ENCODE results near the gene EIF3A.
"Not testable (repeated sequence)": the region's sequence is repeated elsewhere in the genome, so short reads cannot be mapped to it uniquely, and the experiment has no call there.

EIF3A gene

DNA sequence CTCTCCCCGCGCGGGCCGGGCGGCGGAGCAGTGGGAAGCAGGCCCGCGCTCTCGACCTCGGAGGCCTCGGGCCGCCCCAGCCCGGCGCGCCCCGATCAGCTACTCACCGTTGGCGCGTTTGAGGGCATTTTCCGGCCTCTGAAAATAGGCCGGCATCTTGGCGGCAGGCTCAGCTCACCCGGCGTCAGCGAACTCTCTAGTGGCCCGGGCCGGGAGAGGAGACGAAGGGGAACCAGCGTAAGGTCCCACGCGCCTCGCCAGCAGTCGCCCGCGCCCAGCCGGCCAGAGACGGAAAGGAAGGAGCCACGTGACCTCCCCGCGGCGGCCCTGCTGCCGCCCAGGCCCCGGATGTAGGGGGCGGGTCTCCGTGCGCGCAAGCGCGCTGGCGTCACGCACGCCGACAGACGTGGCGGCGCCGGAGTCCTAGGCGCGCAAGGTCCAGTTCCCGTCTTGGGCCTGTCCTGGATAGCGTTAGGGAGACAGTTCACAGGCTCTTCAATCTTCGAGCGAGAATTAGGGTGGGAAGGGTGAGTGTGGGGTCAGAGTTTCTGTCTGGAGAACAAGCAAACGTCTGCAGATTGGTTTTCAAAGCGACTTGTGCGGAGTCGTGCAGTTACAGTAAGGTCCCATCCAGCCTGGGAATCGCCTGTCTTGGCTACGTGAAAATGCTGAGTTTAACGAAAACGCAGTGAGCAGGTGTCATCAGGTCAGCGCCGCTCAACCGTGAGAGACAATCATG, at the start of gene EIF3A:
EIF3A (minus strand) TSS at position 297 of the 739 bp plus-strand sequence; CDS start at position 156, 141 bp downstream.
- Histone ChIP-seq H3K27ac (peak within 1 kb of the TSS; percentile 88 to 100 (median 99)), H3K4me3 (peak within 1 kb of the TSS; percentile 67 to 100 (median 85))

GRCh38 chr10:119129721-119130120, 49.1 kb upstream of the EIF3A start:
- Histone ChIP-seq H3K27ac (no peak overlapping the region), H3K4me3 (no peak overlapping the region)

DNA sequence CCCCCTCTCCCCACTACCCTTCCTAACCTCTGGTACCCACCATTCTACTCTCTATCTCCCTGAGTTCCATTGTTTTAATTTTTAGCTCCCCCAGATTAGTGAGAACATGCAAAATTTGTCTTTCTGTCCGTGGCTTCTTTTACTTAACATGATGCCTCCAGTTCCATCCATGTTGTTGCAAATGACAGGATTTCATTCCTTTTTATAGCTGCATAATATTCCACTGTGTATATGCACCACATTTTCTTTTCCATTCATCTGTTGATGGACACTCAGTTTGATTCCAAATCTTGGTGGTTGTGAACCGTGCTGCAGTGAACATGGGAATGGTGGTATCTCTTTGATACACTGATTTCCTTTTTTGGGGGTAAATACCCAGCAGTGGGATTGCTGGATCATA, 45.3 kb upstream of the EIF3A start:
- Histone ChIP-seq H3K4me3 (no peak overlapping the region), H3K27ac (no peak overlapping the region)

GRCh38 chr10:119120875-119121274, 40.3 kb upstream of the EIF3A start:
- Histone ChIP-seq H3K27ac (no peak overlapping the region), H3K4me3 (no peak overlapping the region)

DNA sequence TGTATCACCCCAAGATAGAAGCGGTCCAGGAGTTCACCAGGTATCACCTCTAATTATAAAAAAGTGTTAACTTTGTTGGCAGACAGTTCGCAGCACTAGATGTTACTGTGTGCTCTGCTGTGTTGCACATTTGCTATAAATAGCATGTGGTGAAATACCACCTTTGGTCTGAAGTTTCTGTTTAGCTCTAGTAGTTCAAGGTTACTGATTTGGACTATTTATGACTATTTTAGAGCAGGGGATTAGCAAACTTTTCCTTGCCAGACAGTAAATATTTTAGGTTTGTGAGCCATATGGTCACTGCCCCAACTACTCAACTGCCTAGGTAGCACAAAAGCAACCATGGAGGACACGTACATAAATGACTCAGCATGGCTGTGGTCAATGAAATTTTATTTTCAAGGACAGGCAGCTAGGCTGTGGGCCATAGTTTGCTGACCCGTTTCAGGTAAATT, 39.8 kb upstream of the EIF3A start:
- Histone ChIP-seq H3K4me3 (no peak overlapping the region), H3K27ac (no peak overlapping the region)

GRCh38 chr10:119119400-119119799, 38.8 kb upstream of the EIF3A start:
- no peak overlapping the region for H3K27ac ChIP-seq
- no peak overlapping the region for H3K4me3 ChIP-seq

- no peak overlapping the region for H3K4me3 ChIP-seq
- H3K27ac ChIP-seq, result no peak overlapping the region
Observed at GRCh38 chr10:119118231-119118630, 37.6 kb upstream of the EIF3A start.

GRCh38 chr10:119116326-119116951, 35.8 kb upstream of the EIF3A start:
- no peak overlapping the region for H3K4me3 ChIP-seq
- no peak overlapping the region for H3K27ac ChIP-seq

- no peak overlapping the region for H3K4me3 ChIP-seq
- H3K27ac ChIP-seq, result no peak overlapping the region
Observed at GRCh38 chr10:119115926-119116325, 35.3 kb upstream of the EIF3A start.

GRCh38 chr10:119113751-119114732, 33.4 kb upstream of the EIF3A start:
- H3K27ac ChIP-seq, result no peak overlapping the region
- no peak overlapping the region for H3K4me3 ChIP-seq

DNA sequence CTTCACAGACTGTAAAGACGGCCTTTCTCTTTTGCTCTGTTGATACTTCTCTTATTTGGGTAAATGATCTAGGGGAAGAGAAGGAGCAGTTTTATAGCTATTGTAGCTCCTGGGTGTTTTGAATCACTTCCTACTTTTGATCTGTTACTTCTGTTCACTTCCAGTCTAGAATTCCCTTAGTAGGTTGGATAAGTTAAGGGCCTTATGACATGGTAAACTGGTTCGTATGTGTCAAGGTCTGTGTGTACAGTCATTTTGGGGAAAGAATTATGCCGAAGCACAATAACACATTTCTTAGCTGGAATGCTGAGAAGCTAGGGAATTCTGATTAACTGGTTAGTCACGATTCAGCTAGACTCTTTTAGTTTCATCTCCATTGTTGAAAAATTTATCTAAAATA, 31.4 kb upstream of the EIF3A start:
- peak overlapping the region in 1 of 21 experiments; percentile 21 for H3K27ac ChIP-seq
- no peak overlapping the region for H3K4me3 ChIP-seq

DNA sequence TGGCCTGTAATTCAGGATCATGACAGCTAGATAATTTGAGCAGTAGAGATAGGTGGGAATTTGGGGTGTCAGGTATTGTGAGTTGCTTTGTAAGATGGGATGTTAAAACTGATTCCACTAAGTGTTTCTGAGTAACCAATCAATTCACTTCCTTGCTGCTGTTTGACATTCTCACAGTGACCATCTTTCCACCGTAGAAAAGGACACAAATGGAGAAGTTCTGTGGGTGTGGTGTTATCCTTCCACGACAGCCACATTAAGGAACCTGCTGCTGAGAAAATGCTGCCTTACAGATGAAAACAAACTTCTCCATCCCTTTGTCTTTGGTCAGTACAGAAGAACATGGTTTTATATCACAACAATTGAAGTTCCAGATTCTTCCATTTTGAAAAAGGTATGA, 27.2 kb upstream of the EIF3A start:
- not testable (repeated sequence) for H3K4me3 ChIP-seq, H3K27ac ChIP-seq

- not testable (repeated sequence) for H3K27ac ChIP-seq, H3K4me3 ChIP-seq
Observed at GRCh38 chr10:119107106-119107505, 26.5 kb upstream of the EIF3A start.

DNA sequence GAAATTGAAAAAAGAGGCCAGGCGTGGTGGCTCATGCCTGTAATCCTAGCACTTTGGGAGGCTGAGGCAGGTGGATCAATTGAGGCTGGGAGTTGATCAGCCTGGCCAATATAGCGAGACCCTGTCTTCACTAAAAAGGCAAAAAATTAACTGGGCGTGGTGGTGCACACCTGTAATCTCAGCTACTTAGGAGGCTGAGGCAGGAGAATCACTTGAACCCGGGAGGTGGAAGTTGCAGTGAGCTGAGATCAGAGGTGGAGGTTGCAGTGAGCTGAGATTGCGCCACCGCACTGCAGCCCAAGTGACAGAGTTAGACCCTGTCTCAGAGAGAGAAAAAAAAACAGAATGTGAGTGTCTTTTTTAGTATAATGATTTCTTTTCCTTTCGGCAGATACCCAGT, 25.3 kb upstream of the EIF3A start:
- not testable (repeated sequence) for H3K27ac ChIP-seq, H3K4me3 ChIP-seq

DNA sequence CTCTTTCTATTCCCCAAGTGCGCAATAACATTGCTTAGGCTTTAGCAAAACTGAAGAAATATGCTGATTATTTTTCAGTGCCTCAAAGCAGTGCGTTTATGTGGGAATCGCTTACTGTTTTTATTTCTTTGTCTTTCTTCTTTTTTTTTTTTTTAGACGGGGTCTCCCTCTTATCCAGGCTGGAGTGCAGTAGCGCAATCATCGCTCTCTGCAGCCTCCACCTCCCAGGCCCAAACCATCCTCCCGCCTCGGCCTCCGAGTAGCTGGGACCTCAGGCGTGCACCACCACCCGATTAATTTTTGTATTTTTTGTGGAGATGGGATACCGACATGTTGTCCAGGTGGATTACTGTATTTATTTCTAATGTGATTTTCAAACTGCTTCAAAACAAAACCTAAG, 24.5 kb upstream of the EIF3A start:
- Histone ChIP-seq H3K27ac (peak overlapping the region in 3 of 21 experiments; percentile 5 to 85 (median 81)), H3K4me3 (peak overlapping the region; percentile 73 to 95 (median 89))

DNA sequence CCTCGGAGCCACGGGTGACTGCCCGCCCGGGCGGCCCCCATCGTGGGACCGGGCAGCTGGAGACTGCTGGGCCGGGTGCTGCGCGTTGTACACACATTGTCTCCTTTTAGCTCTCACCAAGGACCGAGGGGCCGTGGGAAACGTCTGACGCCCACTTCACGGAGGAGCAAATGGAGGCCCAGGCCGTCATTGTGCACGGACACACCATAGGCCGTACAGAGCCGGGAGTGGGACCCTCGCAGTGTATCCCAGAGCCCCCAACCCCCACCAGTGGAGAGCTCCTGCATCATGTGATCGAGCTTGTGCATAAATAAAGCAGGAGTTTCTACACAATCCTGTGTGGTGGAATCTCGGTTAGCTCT, 24.0 kb upstream of the EIF3A start:
- Histone ChIP-seq H3K27ac (peak overlapping the region in 16 of 21 experiments; percentile 5 to 86 (median 78)), H3K4me3 (peak overlapping the region; percentile 73 to 95 (median 89))

- Histone ChIP-seq H3K4me3 (peak within 1 kb of the TSS; percentile 73 to 95 (median 89)), H3K27ac (peak within 1 kb of the TSS; percentile 43 to 88 (median 82))
Observed at GRCh38 chr10:119103903-119104653, 23.5 kb upstream of the EIF3A start, which contains the start of gene DENND10. TSS of gene DENND10 (plus strand) at chr10:119104113. CDS start at chr10:119104143, 30 bp downstream.

- H3K27ac ChIP-seq, result peak overlapping the region in 14 of 21 experiments; percentile 2 to 81 (median 48)
Observed at GRCh38 chr10:119103241-119103902, 22.8 kb upstream of the EIF3A start.

More at GRCh38 chr10:119103241-119103902, 22.8 kb upstream of the EIF3A start:
- H3K4me3 ChIP-seq, result peak overlapping the region in 1 of 7 experiments; percentile 89
